OCI-LY1 (cell line): ENCODE data around the gene ARF6.

ENCODE experiments used
- H2AFZ ChIP-seq: fragments of 200-600 bp; sonication (generic), shearing (Covaris generic); 2 replicates; pipeline ENCODE4 v1.6.0; 2014; ENCODE audit warnings: antibody characterized with exemption, mild to moderate bottlenecking, low read length
- H3F3A ChIP-seq: fragments of 200-600 bp; sonication (generic), shearing (Covaris generic); 2 replicates; pipeline ENCODE4 v1.6.0; 2014; ENCODE audit warnings: mild to moderate bottlenecking, antibody characterized with exemption, low read length, moderate library complexity; ENCODE audit not compliant: insufficient read depth
- H3K27ac ChIP-seq: fragments of 200-600 bp; sonication (generic); 2 replicates; pipeline ENCODE4 v1.5.1; 2014; ENCODE audit warnings: low read length, mixed run types, mild to moderate bottlenecking, low read depth; ENCODE audit not compliant: poor library complexity, severe bottlenecking
- H3K27me3 ChIP-seq: fragments of 200-600 bp; sonication (generic); 2 replicates; pipeline ENCODE4 v1.6.0; 2014; ENCODE audit warnings: antibody characterized with exemption, mild to moderate bottlenecking, low read length, moderate library complexity; ENCODE audit not compliant: insufficient read depth
- H3K36me3 ChIP-seq: fragments of 200-600 bp; sonication (generic); 2 replicates; pipeline ENCODE4 v1.6.1; 2014; ENCODE audit warnings: mild to moderate bottlenecking, antibody characterized with exemption, low read length, moderate library complexity, mixed read lengths; ENCODE audit not compliant: insufficient read depth
- H3K4me1 ChIP-seq: fragments of 200-600 bp; sonication (generic); 2 replicates; pipeline ENCODE4 v1.5.1; 2014; ENCODE audit warnings: mild to moderate bottlenecking, low read length, moderate library complexity; ENCODE audit not compliant: insufficient read depth, severe bottlenecking
- H3K4me2 ChIP-seq: fragments of 200-600 bp; sonication (generic), shearing (Covaris generic); 2 replicates; pipeline ENCODE4 v1.6.1; 2014; ENCODE audit warnings: low read length
- H3K4me3 ChIP-seq: fragments of 200-600 bp; sonication (generic); 2 replicates; pipeline ENCODE4 v1.5.1; 2014; ENCODE audit warnings: low read length, low read depth, mild to moderate bottlenecking, mixed read lengths; ENCODE audit not compliant: poor library complexity, severe bottlenecking
- H3K79me2 ChIP-seq: fragments of 200-600 bp; shearing (Covaris generic); 2 replicates; pipeline ENCODE4 v1.6.1; 2016; ENCODE audit warnings: mixed run types, low read length, mixed read lengths; ENCODE audit not compliant: insufficient read depth
- H3K9ac ChIP-seq: fragments of 200-600 bp; sonication (generic), shearing (Covaris generic); 2 replicates; pipeline ENCODE4 v1.6.1; 2014; ENCODE audit warnings: mild to moderate bottlenecking, low read length, mixed read lengths
- H3K9me2 ChIP-seq: fragments of 200-600 bp; sonication (generic), shearing (Covaris generic); 2 replicates; pipeline ENCODE4 v1.6.1; 2014; ENCODE audit warnings: low read depth, mild to moderate bottlenecking, low read length, mixed read lengths
- H3K9me3 ChIP-seq: fragments of 200-600 bp; shearing (Covaris generic); 2 replicates; pipeline ENCODE4 v1.6.1; 2014; ENCODE audit warnings: low read length, mixed read lengths
- H4K20me1 ChIP-seq: fragments of 200-600 bp; sonication (generic), shearing (Covaris generic); 2 replicates; pipeline ENCODE4 v1.6.0; 2016; ENCODE audit warnings: mild to moderate bottlenecking, low read length; ENCODE audit not compliant: insufficient read depth
- CTCF ChIP-seq: fragments of 200-600 bp; sonication (generic), shearing (Covaris generic); IDR thresholded peaks from 2 replicates; pipeline ENCODE4 v1.5.1; 2017; ENCODE audit warnings: mild to moderate bottlenecking, antibody characterized with exemption, low read length, moderate library complexity, mixed read lengths
- EZH2 ChIP-seq: fragments of 200-600 bp; sonication (generic), shearing (Covaris generic); IDR thresholded peaks from 2 replicates; pipeline ENCODE4 v1.8.0; 2017; ENCODE audit warnings: borderline replicate concordance, mixed run types, mild to moderate bottlenecking, antibody characterized with exemption, low read length, moderate library complexity, mixed read lengths

Gene ARF6

GRCh38 chr14:49852301-49853157 lies 40.4 kb upstream of the ARF6 start, which contains the start of gene NEMF:
Gene NEMF (minus strand): TSS chr14:49852788. CDS start chr14:49852753, 35 bp downstream.
- Histone ChIP-seq H3K4me3 (peak within 1 kb of the TSS; percentile 87), H2AFZ (peak within 1 kb of the TSS; percentile 88), H3K27ac (peak within 1 kb of the TSS; percentile 74), H3K9me2 (no peaks in the 10 kb centered on the region), H3K27me3 (no peaks in the 10 kb centered on the region), H3K4me1 (peaks cover 20% of the 10 kb centered on the region), H3F3A (peaks cover 3% of the 10 kb centered on the region; the same call in 1 of the 2 replicates), H3K9ac (peak within 1 kb of the TSS; percentile 85), H3K4me2 (peak within 1 kb of the TSS; percentile 74), H3K79me2 (peaks cover 18% of the 10 kb centered on the region), H3K36me3 (peaks cover 21% of the 10 kb centered on the region), H4K20me1 (no peaks in the 10 kb centered on the region), H3K9me3 (no peaks in the 10 kb centered on the region)
- TF ChIP-seq CTCF (peak; percentile 99), EZH2 (no peak)

GRCh38 chr14:49853158-49853477 lies 39.8 kb upstream of the ARF6 start:
- peaks cover 21% of the 10 kb centered on the region for H3K36me3 ChIP-seq
- TF ChIP-seq CTCF = no peak; the same call in 1 of the 2 replicates
- TF ChIP-seq EZH2 = no peak
- H3K27me3 ChIP-seq = no peaks in the 10 kb centered on the region
- H2AFZ ChIP-seq = peak overlapping the region; percentile 88
- peak overlapping the region; percentile 74 for H3K27ac ChIP-seq
- H3K9ac ChIP-seq = peak overlapping the region; percentile 85; the same call in 1 of the 2 replicates
- peaks cover 26% of the 10 kb centered on the region for H3K4me1 ChIP-seq
- H3K4me3 ChIP-seq = peak overlapping the region; percentile 87
- H3F3A ChIP-seq = peaks cover 3% of the 10 kb centered on the region; the same call in 1 of the 2 replicates
- H3K9me2 ChIP-seq = no peaks in the 10 kb centered on the region
- no peaks in the 10 kb centered on the region for H4K20me1 ChIP-seq
- H3K79me2 ChIP-seq = peaks cover 18% of the 10 kb centered on the region
- H3K4me2 ChIP-seq = peak overlapping the region; percentile 74
- H3K9me3 ChIP-seq = no peaks in the 10 kb centered on the region

GRCh38 chr14:49853572-49854375 lies 39.1 kb upstream of the ARF6 start:
- peaks cover 3% of the 10 kb centered on the region; the same call in 1 of the 2 replicates for H3F3A ChIP-seq
- no peaks in the 10 kb centered on the region for H3K9me2 ChIP-seq
- no peaks in the 10 kb centered on the region for H4K20me1 ChIP-seq
- H2AFZ ChIP-seq = no peak overlapping the region
- H3K4me2 ChIP-seq = peak overlapping the region; percentile 74; the same call in 1 of the 2 replicates
- H3K27me3 ChIP-seq = no peaks in the 10 kb centered on the region
- H3K79me2 ChIP-seq = peaks cover 18% of the 10 kb centered on the region
- H3K9ac ChIP-seq = no peak overlapping the region
- H3K4me1 ChIP-seq = peaks cover 32% of the 10 kb centered on the region
- H3K27ac ChIP-seq = no peak overlapping the region
- H3K4me3 ChIP-seq = peak overlapping the region; percentile 87
- H3K9me3 ChIP-seq = no peaks in the 10 kb centered on the region
- peaks cover 20% of the 10 kb centered on the region for H3K36me3 ChIP-seq
- TF ChIP-seq EZH2 (no peak), CTCF (peak; percentile 69)
